HG03520 (cell line): ENCODE data around the gene CUL2.
"Not testable (repeated sequence)": the region's sequence is repeated elsewhere in the genome, so short reads cannot be mapped to it uniquely, and the experiment has no call there.

Experiments used
- ATAC-seq: cut with Tn5 transposase; IDR thresholded peaks from one replicate; pipeline ENCODE4 v1.9.1; 2021; ENCODE audit warnings: mild to moderate bottlenecking, moderate library complexity; ENCODE audit not compliant: unreplicated experiment

Gene CUL2

DNA sequence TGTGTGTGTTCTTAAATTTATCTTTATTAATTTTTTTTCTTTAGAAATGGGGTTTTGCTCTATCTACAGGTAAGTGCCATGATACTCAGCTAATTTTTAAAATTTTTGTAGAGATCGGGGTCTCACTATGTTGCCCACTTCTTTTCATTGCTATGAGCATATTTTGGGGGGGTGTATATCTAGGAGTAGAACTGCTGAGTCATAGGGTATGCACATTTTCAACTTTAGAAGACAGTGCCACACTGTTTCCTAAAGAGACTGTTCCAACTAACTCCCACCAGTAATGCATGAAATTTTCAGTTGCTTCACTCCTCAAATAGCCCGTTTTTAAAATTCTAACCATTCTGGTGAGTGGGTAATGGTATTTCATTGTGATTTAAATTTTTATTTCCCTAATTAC, 108.3 kb downstream of the CUL2 start:
- no peak for ATAC-seq

DNA sequence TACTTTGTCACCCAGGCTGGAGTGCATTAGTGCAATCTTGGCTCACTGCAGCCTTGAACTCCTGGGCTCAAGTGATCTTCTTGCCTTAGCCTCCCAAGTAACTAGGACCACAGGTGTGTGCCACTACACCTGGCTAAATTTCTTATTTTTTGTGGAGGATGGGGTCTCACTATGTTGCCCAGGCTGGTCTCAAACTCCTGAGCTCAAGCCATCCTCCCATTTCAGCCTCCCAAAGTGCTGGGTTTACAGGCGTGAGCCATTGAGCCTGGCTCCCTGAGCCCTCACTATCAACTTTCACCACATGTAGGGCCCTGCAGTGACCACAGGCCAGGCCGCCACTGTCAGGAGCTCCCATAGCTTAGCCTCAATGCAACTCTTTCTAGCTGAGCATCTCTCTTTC, 110.2 kb downstream of the CUL2 start:
- ATAC-seq, result no peak

DNA sequence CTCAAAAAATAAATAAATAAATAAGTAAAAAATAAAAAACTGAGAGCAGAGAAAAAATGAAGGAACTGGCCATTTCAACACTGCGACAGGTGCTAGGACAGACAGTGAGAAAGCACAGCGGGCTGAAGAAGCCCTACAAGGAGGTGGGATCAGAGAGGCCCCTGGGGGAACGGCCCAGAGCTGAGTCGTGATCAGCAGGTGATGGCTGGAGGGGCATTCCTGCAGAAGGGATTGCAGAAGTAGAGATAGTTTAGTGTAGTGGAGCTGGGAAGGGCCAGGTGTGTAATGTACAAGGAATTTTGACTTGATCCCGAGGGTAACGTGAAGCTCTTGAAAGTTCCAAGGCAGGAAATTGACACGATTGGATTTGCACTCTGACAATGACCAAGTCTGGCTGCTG, 112.1 kb downstream of the CUL2 start:
- ATAC-seq, result no peak

DNA sequence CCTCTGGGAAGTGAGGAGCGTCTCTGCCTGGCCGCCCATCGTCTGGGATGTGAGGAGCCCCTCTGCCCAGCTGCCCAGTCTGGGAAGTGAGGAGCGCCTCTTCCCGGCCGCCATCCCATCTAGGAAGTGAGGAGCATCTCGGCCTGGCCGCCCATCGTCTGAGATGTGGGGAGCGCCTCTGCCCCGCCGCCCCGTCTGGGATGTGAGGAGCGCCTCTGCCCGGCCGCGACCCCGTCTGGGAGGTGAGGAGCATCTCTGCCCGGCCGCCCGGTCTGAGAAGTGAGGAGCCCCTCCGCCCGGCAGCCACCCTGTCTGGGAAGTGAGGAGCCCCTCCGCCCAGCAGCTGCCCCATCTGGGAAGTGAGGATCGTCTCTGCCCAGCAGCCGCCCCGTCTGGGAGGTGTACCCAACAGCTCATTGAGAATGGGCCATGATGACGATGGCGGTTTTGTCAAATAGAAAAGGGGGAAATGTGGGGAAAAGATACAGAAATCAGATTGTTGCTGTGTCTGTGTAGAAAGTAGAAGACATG, 113.7 kb downstream of the CUL2 start:
- not testable (repeated sequence) for ATAC-seq

DNA sequence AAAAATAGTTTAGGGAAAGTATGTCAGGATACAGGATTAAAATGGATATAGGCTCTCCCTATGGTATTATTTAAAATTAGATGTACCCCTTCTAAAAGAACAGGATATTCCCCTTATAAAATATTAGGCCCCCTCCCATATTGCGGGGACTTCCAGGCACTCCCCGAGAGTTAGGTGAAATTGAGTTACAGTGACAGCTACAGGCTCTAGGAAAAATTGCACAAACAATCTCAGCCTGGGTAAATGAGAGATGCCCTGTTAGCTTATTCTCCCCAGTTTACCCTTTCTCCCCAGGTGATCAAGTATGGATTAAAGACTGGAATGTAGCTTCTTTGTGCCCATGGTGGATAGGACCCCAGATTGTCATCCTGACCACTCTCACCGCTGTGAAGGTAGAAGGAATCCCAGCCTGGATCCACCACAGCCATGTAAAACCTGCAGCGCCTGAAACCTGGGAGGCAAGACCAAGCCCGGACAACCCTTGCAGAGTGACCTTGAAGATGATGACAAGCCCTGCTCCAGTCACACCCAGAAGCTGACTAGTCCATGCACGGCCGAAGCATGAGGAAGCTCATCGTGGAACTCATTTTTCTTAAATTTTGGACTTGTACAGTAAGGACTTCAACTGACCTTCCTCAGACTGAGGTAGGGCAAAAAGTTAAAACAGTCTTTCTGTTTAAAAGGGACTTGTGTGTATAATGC, 115.6 kb downstream of the CUL2 start:
- ATAC-seq, result not testable (repeated sequence)

DNA sequence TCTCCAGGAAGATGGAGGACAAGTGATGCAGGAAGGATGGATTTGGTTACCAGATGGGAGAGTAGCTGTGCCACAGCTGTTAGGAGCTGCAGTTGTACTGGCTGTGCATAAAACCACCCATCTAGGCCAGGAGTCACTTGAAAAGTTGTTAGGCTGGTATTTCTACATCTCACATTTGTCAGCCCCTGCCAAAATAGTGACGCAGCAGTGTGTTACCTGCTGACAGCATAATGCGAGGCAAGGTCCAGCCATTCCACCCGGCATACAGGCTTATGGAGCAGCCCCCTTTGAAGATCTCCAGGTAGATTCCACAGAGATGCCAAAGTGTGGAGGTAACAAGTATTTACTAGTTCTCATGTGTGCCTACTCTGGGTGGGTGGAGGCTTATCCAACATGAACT, 116.4 kb downstream of the CUL2 start:
- not testable (repeated sequence) for ATAC-seq

DNA sequence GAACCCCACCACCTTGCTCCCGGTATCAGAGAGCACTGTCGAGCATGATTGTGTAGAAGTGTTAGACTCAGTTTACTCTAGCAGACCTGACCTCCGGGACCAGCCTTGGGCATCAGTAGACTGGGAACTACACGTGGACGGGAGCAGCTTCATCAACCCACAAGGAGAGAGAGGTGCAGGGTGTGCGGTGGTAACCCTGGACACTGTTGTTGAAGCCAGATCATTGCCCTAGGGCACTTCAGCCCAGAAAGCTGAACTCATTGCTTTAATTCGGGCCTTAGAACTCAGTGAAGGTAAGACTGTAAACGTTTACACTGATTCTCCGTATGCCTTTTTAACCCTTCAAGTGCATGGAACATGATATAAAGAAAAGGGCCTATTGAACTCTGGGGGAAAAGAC, 117.0 kb downstream of the CUL2 start:
- not testable (repeated sequence) for ATAC-seq

DNA sequence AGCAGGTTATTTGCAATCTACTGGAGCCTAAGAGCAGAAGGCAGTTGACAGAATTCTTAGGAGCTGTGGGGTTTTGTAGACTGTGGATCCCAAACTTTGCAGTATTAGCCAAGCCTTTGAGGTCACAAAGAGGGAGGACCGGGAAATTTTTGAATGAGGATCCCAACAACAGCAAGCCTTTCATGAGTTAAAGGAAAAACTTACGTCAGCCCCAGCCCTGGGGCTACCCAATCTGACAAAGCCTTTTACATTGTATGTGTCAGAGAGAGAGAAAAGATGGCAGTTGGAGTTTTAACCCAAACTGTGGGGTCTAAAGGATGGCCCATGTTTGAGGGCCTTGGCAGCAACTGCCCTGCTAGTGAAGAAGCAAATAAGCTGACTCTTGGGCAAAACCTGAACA, 117.5 kb downstream of the CUL2 start:
- not testable (repeated sequence) for ATAC-seq

DNA sequence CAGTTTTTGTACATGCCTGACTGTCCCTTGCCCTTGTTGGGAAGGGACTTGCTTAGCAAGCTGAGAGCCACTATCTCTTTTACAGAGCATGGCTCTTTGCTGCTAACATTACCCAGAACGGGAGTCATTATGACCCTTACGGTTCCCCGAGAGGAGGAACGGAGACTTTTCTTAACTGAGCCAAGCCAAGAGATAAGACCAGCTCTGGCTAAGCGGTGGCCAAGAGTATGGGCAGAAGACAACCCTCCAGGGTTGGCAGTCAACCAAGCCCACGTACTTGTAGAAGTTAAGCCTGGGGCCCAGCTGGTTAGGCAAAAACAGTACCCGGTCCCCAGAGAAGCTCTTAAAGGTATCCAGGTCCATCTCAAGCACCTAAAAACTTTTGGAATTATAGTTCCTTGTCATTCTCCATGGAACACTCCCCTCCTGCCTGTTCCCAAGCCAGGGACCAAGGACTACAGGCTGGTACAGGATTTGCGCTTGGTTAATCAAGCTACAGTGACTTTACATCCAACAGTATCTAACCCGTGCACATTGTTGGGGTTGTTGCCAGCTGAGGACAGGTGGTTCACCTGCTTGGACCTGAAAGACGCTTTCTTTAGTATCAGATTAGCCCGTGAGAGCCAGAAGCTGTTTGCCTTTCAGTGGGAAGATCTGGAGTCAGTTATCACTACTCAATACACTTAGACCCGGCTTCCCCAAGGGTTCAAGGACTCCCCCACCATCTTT, 118.4 kb downstream of the CUL2 start:
- not testable (repeated sequence) for ATAC-seq

DNA sequence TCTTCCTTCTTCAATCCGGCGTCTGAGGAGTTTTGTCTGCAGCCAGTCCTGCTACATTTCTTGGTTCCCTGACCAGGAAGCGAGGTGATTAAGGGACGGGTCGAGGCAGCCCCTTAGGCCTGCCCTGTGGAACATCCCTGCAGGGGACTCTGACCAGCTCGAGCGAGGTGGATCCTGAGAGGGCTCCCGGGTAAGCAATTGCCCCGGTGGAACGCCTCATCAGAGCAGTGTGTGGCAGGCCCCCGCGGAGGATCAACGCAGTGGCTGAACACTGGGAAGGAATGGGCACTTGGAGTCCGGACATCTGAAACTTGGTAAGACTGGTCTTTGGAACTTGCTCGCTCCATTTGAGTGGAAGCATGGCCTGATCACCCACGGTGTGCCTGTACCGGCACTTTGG, 121.0 kb downstream of the CUL2 start:
- ATAC-seq, result no peak

DNA sequence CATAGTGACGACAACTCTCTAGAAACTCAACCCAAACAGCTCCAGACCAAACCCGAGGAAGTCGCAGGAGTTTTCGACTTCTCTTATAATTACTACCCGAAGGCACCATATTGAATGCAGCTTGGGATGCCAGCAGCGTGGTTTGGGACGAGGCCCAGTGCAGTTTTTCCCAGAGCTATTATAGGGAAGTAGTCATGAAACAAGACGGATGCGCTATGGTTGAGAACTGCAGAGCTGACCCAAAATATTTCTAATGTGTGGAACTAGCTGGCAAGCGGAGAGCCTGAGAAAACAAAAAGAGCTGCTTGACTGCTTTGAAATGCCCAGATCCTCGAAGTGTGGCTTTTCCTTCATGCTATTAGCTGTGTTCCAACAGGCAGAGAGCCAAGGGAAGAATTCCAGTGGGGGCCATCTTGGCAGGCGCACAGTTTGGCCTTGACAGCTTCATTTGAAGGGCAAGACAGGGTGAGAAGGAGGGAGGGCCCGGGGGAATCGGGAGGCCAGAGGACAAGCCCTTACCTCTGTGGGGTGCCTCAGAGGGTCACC, 122.7 kb downstream of the CUL2 start:
- ATAC-seq, result no peak

DNA sequence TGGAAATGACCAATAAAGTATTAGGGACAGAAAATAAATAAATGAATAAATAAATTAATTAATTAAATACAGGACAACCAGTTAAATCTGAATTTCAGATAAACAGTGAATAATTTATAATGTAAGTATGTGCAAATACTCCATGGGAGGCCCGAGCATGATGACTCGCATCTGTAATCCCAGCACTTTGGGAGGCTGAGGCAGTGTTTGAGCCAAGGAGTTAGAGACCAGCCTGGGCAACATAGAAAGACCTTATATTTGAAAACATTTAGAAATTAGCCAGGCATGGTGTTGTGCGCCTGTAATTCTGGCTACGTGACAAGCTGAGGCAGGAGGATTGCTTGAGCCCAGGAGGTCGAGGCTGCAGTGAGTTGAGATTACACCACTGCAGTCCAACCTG, 123.7 kb downstream of the CUL2 start:
- ATAC-seq, result no peak

DNA sequence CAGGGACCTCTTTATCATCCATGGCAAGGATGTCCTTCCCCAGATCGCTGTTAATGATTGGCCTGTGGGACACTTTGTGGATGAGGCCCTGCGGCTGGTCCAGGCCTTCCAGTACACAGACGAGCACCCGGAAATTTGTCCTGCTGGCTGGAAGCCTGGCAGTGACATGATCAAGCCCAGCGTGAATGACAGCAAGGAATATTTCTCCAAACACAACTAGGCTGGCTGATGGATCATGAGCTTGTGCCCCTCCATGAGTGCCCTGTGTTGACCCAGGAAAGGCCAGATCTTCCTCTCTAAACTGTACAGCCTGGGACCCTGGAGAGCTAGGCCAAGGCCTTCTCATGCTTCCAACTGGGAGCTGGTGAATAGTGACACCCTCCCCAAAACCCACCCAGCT, 124.1 kb downstream of the CUL2 start:
- ATAC-seq, result no peak

DNA sequence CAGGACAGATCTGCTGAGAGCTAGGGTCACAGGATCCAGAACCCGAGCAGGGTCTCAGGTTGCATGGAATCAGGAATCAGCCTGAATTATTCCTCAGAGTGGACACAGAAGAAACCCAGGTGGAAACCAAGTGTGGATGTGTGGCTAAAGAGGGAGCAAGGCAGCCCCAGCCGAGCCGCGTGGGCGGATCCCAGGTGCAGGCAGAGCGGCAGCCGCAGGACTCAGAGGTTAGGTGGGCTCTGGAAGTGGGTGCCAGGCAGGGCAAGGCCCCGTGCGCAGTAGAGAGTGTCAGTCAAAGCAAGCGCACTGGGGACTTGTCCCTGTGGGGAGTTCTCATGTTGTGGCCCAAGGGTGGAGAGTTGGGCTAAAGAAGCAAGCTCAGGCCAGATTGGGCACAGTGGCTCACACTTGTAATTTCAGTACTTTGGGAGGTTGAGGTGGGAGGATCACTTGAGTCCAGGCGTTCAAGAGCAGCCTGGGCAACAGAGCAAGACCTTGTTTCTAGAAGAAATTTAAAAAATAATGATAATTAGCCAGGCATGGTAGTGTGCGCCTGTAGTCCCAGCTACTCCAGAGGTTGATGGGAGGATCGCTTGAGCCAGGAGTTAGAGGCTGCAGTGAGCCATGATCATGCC, 125.9 kb downstream of the CUL2 start:
- no peak for ATAC-seq

DNA sequence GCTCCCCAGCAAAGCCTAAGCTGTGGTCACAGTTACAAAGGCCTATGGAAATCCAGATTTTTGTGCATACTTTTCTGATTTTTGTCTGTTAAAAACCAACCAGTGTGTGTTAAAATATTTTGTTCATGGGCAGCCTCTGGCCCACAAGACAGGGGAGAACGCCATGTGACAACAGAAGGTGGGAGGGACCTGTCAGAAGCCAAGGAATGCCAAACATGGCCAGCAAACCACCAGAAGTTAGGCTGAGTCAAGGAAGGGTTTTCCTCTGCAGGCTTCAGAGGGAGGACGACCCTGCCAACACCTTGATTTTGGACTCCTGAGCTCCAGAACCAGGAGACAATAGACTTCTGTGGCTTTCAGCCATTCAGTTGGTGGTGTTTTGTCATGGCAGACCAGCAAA, 127.3 kb downstream of the CUL2 start:
- no peak for ATAC-seq

DNA sequence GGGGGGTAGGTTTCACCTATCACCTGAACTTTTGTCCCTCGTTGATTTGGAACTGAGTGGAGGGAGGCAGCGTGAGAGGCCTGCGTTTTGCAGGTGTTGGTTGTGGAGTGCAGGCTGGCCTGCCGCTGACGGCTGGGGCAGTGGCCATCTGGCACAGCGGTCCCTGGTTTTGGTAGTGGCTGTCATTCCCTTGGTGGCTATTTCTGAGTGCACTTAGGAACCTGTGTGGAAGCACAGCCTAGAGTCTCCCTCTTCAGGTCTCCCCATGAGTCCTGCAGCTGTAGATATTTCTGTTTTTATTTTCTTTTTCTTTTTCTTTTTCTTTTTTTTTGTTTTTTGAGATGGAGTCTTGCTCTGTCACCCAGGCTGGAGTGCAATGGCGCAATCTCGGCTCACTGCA, 129.2 kb downstream of the CUL2 start:
- ATAC-seq, result no peak

DNA sequence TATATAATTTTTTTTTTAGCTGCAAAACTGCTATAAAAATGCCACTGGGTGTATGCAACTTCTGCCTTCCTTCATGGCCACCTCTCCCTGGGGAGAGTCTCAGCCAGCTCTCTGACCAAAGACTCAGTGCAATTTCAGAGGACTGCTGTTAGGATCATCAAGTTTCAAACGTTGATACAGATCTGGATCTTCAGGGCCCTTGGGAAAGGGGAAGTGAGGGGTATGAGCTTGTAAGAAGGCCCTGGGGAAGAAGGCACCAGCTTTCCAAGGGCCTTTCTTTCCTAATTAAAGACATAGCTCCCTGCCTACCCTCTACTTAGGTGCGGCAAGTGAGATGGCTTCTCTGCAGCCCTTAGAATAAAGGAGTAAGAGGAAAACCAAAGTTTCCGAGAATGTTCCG, 130.4 kb downstream of the CUL2 start:
- no peak for ATAC-seq

DNA sequence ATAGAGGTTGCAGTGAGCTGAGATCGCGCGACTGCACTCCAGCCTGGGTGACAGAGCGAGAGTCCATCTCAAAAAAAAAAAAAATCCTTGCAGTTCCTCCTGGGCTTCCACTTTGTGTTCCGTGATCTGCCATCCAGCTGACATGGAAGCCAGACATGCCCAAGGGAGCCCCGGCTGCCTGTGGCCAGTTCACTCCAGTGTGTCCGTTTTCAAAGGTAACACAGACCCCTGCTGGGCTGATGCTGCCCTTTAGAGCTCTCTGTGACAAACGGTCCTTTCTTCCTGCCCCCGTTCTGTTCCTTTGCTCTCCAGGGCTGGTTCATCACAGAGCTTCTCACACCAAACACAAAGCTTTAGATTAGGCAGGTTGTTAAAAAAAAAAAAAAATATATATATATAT, 130.8 kb downstream of the CUL2 start:
- ATAC-seq, result no peak
